NCI-H1105 (cell line): ENCODE data around the gene COMMD1.
A peak's percentile ranks its signal among the peaks of the same experiment; 100 is the strongest.
"Not testable (repeated sequence)": the region's sequence is repeated elsewhere in the genome, so short reads cannot be mapped to it uniquely, and the experiment has no call there.

ENCODE experiments used
- DNase-seq: peaks from one replicate; lab custom pipeline; 2025; lab: John Stamatoyannopoulos, UW

Gene COMMD1

DNA sequence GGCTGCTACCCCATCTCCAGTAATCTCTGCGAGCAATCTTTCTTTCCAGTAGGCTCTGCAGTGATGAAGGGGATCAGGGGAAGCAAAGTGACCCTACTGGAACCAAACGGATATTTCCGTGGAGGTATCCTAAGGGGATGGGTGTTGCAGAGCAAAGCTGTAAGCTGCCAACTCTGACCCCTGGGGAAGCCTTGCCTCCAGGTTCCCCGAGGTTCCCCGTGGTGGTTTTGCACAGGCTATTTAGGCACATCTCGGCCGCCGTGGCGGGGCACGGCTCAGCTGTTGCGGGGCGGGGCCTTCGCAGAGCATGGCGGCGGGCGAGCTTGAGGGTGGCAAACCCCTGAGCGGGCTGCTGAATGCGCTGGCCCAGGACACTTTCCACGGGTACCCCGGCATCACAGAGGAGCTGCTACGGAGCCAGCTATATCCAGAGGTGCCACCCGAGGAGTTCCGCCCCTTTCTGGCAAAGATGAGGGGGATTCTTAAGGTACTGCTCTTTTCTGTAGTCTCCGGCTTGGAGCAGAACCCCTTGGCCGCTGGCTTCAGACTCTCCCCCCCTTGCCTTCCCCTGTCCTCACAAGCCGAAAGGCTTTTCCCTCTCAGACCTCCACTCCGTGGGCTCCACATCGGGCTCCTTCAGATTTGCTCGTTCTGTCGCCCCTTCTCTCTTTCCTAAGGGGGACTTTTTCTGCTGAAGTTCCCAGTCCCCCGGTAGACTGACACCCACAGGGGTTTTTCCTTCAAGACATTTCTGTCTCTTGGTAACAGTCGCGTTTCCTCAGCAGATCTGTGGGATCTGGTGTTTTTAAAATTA lies at the start of gene COMMD1:
COMMD1 (plus strand) TSS at position 303 of the 814 bp plus-strand sequence; CDS start at position 308, 5 bp downstream.
- DNase-seq: peak; percentile 45

- DNase-seq: no peak
Measured at GRCh38 chr2:61857224-61857623, 48.2 kb upstream of the COMMD1 start.

- no peak for DNase-seq
Measured at GRCh38 chr2:61862085-61862484, 43.4 kb upstream of the COMMD1 start.

DNA sequence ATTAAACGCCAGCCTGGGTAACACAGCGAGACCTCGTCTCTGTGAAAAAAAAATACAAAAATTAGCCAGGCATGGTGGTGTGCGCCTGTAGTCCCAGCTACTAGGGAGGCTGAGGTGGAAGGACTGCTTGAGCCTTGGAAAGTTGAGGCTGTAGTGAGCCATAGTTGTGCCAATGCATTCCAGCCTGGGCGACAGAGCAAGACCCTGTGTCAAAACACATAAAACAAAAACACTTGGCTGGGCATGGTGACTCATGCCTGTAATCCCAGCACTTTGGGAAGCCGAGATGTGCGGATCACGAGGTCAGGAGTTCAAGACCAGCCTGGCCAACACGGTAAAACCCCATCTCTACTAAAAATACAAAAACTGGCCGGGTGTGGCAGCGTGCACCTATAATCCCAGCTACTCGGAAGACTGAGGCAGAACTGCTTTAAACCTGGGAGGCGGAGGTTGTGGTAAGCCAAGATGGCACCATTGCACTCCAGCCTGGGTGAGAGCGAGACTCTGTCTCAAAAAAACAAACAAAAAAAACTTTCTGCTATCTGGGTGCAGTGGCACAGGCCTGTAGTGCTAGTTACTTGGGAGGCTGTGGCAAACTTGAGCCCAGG lies 38.9 kb upstream of the COMMD1 start:
- DNase-seq: not testable (repeated sequence)

- DNase-seq: no peak
Measured at GRCh38 chr2:61876400-61876799, 29.1 kb upstream of the COMMD1 start.

- DNase-seq: no peak
Measured at GRCh38 chr2:61877571-61878245, 27.8 kb upstream of the COMMD1 start.

DNA sequence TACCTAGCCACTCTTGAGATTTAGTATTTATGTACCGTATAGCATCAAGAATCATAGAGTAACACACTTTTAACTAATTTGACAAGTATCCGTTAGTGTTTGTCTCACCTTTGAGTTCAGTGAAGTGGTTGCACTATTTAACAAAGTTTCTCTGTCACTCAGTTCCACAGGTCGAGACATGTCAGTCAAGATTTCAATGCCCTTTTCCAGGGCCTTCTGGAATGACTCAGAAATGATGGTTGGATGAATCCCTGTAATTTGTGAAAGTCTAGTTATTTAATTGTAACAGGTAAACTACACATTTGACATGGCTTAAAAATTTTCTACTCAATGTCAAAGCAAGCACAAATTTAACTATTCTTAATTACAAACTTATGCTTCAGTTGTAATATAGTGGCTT lies 26.7 kb upstream of the COMMD1 start:
- DNase-seq: no peak

DNA sequence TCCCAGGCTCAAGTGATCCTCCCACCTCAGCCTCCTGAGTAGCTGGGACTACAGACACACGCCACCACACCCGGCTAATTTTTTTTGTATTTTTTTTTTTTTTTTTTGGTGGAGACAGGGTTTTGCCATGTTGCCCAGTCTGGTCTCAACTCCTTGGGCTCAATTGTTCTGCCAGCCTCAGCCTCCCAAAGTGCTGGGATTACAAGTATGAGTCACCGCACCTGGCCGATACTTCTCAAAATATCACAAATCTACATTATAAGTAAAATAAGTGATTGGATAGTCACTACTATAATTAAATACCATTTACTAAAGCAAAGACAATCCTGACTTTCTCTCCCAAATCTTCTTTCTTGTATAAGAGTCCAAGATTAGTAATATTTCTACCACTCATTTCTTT lies 26.1 kb upstream of the COMMD1 start:
- DNase-seq: not testable (repeated sequence)

DNA sequence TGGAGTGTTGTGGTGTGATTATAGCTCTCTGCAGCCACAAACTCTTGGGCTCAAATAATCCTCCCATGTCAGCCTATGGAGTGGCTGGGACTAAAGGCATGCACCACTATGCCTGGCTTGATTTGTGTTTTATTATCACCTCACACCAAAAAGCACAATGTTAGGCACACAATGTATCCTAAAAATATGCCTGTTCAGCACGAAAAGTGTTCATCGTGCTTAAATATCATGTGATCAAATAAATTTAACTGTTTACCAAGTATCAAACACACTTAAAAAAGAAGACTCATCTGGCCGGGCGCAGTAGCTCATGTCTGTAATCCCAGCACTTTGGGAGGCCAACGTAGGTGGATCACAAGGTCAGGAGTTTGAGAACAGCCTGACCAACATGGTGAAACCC lies 22.6 kb upstream of the COMMD1 start:
- no peak for DNase-seq

- no peak for DNase-seq
Measured at GRCh38 chr2:61885896-61886603, 19.4 kb upstream of the COMMD1 start.

DNA sequence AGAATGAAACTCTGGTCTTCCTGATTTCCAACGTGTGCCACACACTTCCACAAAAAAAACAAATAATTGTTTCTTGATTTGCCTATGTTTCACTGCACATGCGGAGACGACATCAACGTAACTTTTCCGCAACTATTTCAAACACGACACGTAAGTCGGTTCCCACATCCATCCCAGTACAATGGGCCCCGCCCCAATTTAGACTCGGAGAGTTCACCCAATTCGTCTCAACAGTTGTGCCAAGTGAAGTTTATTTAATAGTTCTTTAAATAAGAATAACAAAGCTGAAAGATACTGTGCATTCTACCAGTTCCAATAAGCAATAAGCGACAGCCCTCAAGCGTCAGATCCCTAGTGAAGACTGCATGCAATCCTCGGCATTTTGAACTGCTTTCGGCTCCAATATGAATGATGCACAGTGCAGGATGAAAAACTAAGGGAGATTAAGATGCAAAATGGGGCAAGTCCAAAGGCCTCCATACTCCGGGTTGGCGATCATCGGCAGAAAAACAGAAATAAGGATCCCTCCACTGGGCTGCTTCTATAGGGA lies 17.7 kb upstream of the COMMD1 start:
- DNase-seq: no peak

GRCh38 chr2:61888267-61889055 lies 17.0 kb upstream of the COMMD1 start, which contains the start of gene CCT4:
Gene CCT4, minus strand, starts transcription at chr2:61888656. Its CDS starts 149 bp downstream, at chr2:61888507.
- DNase-seq: peak; percentile 82

DNA sequence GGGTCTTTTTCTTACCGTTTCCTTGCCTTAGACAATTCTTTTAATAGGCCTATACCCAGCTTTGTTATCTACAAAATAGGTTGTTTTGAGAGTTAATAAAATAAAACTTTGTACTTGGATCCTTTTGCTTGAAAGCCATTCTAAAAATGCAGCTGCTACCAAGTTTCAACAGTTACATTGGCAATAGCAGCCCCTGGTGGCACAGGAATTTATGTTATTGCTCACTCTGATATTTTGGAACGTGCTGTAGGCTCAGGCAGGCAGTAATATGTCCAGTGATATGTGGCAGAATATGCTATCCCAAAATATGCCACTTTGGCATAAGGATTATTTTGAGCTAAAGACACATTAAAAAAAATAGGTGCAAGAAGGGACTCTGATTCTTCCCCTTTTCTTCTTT lies 6.7 kb upstream of the COMMD1 start:
- DNase-seq: no peak

DNA sequence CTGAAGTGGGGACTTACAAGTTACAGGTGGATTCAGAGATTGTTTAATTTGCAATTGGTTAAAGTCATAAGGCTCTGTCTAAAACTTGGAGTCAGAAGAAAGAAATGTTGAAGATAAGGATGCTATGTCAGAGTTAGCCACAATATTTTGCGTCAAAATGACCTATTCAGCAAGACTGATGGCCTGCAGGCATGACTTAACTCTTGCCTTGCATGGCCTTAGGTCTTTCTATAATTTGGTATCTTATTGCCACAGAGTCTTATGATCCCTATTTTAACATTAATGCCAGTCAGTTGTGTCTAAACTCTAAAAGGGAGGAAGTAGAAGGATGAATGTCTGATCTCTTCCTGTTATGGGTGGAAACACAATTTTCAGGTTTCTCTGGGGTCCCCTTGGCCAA lies 5.2 kb upstream of the COMMD1 start:
- no peak for DNase-seq

GRCh38 chr2:61906186-61906470 lies 654 bp downstream of the COMMD1 start:
- no peak for DNase-seq

- DNase-seq: no peak
Measured at GRCh38 chr2:61909116-61909515, 3.6 kb downstream of the COMMD1 start.

DNA sequence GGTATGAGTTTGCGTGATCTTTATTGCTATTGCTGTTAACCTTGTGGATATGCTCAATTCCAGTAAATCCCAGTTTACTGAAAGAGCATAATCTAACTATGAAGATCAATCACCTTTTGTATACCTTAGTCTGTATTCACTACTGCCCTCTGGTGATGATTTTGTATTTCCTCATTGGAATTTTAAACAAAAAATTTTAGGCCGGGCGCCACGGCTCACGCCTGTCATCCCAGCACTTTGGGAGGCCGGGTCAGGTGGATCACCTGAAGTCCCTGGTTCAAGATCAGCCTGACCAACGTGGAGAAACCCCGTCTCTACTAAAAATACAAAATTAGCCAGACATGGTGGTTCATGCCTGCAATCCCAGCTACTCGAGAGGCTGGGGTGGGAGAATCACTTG lies 5.1 kb downstream of the COMMD1 start:
- no peak for DNase-seq

- DNase-seq: no peak
Measured at GRCh38 chr2:61911510-61911909, 6.0 kb downstream of the COMMD1 start.

- DNase-seq: not testable (repeated sequence)
Measured at GRCh38 chr2:61914794-61915193, 9.3 kb downstream of the COMMD1 start.

GRCh38 chr2:61920548-61920947 lies 15.1 kb downstream of the COMMD1 start:
- DNase-seq: no peak

DNA sequence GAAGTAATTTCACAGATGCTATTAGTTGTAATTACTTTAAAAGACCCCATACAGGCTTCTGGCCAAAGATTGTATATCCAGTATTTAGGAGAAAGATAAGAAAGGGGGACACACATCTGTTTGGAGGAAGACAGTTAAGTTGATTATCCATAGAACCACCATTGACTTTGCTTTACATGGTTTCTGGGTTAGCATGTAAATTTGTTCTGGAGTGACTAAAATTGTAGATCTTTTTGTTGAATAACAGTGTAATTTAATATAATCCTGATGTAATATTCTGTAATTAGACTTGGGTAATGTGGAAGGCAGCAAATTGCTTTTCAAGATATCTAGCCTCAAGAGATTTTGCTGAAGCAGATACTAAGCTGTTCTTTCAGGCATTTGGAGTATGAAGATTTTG lies 17.2 kb downstream of the COMMD1 start:
- DNase-seq: no peak
